HG03280 (cell line): ENCODE data around the gene PAX5.

ENCODE experiments used
- ATAC-seq: cut with Tn5 transposase; IDR thresholded peaks from one replicate; pipeline ENCODE4 v1.9.1; 2021; ENCODE audit warnings: mild to moderate bottlenecking, moderate library complexity; ENCODE audit not compliant: unreplicated experiment

Gene PAX5

DNA sequence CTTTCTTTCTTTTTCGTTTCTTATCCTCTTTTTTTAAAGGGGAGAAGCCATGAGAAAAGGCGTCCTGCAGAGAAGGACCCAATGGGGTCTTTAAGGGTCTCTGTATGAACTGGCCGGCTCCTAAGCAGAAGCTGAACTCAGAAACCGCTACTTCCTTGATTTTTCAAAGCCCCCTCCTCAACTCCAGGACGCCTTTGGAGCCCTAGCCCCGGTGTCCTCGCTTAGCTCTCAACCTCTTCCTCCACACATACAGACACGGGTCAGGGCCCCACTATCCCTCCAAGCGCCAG is 8.3 kb downstream of the PAX5 start:
- no peak for ATAC-seq

DNA sequence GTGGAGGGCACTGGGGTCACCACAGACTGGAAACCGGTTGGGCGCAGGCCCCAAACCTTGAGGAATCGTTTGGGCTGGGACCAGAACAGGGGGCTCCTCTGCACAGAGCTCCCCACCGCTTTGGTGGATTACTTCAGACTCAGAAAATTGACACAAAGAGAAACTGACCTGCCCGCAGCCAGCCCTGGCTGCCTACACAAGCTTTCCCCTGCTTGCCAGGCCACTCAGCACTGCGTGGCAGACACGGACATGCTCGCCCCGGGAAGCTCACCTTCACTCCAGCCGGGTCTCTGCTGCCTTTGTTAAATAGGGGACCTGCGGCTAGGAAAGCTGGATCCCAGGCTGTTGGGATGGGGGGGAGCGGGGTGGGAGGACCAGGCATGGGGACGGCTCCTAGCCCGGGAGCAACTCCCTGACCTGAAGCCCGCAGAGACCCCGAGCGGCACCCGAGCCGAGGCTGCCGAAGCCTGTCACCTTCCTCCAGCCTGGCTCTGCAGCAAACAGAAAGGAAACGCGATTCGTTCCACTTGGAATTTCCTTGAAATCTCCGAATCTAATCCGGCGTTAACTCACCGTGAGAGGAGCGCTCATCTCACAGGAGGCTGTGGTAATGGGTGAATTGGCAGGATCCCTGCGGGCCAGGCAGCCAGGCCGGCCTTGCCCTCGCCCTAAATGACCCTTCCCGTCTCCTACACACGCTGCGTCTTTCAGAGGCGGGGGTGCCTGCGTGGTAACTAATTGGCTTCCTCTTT is 8.8 kb downstream of the PAX5 start:
- ATAC-seq, result no peak

DNA sequence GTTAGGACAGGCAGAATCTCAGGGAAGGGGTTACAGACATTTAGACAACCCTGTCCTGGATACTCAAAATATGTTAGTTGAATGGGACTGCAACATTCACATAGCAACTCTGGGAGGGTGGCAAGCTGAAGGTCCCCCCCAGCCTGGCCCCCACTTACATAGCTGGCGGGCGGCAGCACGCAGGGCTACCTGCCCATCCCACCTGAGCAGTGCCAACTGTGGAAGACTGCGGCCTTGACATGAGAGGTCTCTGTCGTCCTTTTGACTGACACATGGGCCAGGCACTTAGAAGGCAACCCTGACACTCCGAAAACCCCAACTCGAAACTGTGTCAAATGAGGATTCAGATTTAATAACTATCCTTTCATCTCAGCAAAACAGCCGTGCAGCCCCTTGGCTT is 16.5 kb downstream of the PAX5 start:
- no peak for ATAC-seq

DNA sequence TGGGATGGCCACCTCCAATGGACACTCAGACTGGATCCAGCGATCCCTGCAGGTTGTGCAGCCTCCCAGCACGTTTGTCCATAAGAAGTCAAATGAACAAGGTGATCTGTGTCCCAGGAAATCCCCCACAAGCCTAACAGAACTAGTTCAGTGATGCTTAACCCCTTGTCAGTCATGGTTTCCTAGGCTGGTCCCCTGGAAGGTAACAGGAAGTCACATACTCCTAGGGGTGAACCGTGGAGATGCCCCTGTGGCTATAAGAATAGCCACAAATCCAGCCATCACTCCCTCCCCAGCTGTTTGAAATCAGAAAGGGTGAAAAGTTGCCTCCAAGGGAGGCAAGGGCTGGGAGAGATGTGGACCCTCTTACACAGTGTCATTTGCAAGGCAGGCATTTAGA is 22.5 kb downstream of the PAX5 start:
- no peak for ATAC-seq

DNA sequence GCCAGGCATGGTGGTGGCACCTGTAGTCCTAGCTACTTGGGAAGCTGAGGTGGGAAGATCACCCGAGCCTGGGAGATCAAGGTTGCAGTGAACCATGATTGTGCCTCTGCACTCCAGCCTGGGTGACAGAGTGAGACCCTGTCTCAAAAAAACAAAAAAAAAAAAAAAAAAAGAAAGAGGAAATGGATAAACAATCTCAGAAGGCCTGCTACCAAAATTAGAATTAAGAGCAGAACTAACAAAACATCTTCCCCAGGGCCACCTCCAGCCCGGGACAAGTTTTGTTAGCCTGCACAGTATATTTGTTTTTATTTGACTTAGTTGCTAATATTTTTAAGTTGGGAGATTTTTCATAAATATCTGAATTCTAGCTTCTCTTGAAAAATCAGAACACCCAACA is 23.1 kb downstream of the PAX5 start:
- no peak for ATAC-seq

DNA sequence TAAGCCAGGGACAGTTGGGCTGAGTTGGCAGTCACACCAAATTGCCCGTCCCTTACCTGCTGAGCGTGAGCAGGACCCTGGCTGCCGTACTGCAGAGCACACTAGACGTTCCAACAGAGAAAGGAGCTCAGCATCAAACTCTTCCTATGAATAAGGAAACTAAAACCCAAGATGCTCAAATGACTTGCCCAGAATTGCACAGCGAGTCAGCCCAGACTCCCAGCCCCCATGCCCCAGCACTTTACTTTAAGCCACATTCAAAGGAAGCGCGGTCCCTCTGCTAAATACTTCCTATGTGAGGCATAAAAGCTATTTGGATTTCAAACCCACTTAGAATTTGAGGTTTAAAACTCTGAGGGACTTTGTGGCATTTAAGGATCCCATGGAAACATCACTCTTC is 23.9 kb downstream of the PAX5 start:
- ATAC-seq, result no peak

DNA sequence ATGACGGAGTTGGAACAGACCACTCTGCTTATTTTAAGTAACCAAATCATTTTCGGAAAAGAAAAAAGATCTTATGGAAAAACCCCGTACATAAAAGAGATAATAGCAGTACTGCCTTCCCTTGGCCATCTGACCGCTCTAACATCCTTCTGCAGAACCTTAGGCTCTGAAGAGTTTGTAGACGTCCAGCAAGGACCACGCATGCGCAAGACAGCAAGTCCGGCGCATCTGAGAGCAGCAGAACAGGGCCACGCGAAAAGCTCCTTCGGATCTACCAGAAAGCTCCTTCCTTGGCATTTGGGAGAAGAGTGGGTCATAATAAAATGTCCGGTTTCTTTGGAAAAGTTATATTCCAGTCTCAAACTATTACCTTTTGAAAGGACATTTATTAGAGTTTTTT is 26.8 kb downstream of the PAX5 start:
- ATAC-seq, result no peak

DNA sequence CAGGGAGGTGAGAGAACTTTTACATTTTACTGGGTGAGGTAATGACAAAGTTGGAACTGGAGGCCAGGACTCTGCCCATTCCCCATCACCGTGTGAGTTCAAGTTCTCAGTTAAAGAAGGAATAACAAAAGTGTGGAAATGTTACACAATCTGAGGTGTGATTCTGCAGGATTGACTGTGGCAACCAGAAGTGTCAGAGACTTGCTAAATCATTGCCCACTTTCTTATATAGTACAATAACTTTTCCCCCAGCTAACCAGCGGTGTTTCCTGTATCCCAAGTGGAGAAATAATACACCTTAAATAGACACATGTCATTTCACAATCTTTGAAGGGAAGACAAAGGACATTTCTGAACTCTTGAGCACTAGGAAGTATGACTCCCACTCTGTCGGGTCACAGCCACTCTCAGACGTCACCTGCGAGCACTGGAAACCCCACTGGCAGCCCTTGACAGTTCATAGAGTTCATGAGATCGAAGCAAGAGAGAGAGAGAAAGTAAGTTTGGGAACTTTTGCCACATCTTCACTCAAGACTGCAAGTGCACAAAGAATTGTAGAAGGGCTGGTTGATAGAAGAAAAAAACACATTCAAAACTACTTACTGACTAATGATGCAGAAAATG is 28.4 kb downstream of the PAX5 start:
- ATAC-seq, result no peak

DNA sequence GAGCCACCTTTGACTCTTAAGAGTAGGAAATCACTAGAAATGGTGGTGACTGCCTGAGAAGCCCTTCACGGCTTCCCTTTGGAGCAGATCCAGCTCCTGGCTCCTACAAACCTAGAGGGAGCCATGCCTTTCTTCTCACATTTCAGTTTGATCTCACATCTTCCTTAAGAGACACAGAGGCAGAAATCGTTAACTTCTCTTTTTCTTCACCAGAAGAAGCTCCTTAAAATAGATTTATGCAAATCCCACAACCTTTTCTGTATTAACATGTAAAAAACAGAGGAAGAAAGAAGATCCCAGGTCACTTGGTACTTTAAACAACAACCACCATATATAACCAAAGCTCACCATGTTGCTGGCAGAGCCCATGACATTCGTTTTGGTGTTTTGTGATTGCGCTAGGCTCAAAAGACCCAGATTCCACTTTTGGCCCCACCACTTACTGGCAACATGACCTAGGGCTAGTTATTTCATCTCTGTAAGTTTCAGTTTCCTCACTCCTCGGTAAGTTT is 29.6 kb downstream of the PAX5 start:
- ATAC-seq, result no peak

DNA sequence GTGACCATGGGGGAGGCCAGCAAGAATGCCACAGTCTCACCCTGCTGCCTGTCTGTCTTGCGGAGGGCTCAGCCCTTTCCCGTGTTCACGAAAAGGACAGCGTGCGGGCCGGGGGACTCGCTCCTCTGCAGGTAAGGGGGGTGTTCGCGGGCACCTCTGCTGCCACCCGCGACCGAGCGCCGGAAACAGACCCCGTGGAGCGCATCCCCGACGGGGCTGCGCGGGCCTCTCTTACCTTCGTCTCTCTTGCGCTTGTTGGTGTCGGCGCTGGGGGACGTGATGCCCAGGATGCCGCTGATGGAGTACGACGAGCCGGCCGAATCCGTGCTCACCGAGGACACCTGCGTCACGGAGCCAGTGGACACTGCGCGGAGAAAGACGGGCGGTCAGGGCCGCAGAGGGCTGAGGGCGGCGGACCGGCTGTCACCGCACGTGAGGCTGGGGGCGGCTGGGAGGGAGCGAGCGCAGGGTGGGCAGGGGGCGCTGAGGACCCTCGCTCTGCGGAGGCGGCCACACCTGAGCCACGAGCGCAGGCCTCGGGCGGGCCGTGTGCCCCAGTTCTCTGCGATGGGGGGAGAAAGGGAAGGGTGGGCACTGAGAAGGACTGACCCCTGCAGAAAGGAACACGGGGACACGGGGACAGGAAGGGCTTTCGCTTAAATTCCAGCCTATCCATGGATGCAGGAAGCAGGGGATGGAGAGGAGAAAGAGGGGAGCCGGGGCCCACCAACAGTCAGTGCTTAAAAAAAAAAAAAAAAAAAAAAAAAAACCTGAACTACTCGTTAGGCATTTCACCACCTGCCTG is 31.5 kb downstream of the PAX5 start:
- no peak for ATAC-seq

DNA sequence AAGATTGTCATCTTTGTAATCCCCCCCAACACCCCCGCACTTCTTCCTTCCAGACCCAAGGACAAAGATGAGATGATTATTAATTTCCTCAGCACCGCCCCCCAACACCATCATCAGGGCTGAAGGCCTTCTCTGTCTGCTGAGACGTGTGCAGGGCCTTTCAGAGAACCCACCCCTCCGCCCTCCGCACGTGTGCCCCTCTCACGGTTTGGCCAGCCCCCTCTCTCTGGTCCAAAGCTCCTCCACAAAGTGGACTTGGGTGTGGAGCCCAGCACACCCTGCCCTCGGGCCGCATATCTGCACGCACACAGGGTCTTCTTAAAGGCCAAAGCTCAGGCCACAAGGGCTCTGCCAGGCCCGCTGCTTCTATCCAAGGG is 32.0 kb downstream of the PAX5 start:
- ATAC-seq, result no peak

DNA sequence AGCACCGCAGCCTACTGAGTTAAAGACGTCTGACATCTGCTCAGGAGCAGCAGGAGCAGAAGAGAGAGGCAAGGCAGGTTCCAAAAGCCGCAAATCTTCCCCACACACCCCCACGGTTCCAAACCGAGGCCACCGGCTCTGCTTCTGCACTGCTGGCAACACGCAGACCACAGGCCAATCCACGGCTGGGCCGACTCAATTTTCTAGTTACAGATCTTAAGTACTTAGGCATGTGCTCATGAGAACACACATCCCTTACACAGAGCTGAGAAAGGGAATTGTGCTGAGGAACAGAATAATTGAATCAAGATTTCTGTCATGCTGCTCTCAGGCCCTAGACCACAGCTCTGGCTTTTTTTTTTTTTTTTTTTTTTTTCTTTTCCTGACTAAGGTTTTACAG is 32.6 kb downstream of the PAX5 start:
- ATAC-seq, result no peak

DNA sequence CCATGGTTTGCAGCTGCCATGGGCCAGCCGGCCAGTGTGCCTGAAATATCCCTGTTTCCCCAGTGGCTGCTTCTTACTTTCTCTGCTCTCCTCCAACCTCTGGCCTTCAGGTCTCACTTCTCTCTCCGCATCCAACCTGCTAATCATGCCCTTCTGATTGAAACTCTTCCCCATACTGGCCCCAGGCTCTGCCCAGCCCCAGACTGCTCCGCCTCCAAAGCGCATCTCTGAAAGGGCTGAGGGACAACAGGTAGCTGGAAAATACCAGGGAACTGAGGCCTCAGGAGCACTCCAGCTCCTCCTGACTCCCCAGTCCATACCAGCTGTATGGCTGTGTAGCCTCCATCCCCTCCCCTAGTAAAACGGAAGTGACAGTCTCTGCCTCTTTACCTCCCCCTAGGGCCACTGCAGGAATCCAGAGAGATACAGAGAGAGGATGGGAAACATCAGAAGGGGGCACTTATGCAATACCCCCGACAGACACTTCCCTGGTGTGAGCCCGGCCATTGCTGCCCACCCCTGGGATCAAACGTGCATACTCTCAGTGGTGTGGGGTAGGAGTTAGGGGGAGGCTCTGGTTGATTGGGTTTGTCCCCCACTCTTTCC is 34.2 kb downstream of the PAX5 start:
- ATAC-seq, result no peak

DNA sequence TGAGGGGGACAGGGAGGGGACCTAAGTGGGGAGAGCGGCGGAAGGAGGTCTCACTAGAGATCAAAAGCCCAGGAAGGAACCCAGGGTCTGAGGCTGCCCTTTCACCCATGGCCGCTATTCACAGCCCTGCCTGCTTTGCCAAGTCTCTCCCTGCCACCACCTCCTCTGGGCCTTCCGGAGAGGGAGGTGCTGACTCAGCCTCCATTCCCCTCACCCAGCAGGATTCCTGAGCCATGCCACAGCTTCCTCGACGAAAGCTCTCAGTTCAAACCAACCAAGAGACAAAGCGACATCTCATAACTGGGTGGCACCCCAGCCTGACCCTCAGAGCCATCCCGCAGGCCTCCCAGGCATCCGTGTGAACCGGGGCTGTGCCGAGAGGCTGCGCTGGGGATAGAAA is 36.7 kb downstream of the PAX5 start:
- ATAC-seq, result no peak

DNA sequence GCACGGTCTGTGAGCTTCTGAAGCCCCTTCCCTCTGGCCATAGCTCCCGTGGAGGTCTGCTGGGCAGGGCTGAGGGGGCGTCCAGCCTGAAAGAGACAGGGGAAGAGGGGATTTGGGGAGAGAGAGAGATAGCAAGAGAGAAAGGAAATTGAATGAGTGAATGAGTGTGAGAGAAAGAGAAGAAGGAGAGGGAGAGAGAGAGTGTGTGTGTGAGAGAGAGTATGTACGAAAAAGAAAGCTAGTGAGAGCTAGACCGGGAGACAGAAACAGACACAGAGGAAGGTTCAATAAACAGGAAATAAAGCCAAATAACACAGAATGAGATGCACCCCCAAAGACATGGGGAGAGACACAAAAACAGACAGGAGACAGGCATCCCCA is 37.4 kb downstream of the PAX5 start:
- ATAC-seq, result no peak

DNA sequence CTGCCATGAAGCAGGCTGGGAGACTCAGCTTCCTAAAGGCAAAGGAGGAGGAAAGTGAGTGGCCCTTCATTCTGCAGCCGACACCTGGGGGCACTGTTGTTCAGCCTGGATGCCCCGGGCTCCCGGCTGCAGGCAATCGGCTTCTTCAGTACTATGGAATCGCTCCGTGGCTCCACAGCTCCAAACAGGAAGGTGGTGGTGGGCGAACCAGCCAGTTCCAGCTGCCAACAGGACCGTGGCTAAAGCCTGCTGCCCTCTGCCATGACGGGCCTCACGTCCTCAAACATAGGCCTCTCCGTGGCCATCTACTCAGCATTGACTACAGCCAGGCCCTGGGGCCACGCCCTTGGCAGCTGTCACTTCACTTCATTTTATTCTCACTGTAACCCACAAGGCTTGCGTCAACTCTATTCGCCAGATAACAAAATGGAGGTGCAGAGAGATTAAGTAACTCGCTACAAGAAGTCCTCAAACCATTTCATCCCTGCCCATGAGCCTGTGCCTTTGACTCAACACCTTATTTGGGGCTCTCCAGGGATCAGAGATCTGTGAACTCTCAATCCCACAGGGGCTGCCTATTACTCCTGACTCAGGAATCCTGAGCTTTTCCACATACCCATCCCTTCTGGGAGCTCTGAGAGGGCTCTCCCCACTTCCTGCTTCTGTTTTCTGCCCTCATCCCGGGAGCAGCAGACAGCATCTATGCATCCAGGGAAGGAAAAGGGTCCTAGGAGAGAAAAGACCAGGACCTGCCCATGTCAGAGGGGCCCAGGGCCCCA is 38.0 kb downstream of the PAX5 start:
- ATAC-seq, result peak; percentile 33

DNA sequence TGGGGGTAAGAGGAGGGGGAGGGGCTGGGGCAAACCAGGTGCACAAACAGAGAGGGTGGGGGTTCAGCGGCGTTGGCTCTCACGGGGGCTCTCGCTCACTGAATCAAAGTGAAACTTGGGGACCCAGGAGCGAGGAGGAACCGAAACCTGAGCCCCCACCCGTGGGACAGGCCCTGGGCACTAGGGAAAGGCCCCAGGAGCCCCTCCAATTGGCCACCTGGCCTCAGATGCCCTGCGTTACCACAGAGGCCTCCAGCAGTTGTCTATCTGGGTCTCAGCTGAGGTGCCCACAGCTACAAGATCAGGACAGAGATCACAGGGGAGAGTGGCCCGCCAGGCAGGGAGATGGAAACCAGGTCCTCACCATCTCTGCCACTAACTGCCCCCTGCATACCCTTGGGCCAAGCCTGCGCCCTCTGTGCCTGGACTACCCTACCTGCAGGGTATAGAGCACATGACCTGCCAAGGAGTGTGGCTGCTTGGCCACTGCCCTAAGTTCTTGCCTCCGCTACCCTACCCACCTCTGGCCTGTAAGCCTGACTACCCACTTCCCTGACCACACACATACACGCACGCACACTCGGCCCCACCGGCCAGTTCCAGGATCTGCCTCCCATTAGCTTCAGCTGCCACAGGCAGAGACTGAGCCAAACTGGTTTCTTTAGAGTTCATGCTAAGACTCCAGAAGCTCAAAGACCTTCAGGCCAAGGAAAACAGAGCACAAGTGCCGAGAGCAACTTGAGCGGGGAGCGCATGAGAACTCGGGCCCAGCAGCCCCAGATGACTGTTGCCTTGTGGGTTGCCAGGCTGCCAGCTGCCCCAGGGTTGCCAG is 39.9 kb downstream of the PAX5 start:
- ATAC-seq, result peak; percentile 51

DNA sequence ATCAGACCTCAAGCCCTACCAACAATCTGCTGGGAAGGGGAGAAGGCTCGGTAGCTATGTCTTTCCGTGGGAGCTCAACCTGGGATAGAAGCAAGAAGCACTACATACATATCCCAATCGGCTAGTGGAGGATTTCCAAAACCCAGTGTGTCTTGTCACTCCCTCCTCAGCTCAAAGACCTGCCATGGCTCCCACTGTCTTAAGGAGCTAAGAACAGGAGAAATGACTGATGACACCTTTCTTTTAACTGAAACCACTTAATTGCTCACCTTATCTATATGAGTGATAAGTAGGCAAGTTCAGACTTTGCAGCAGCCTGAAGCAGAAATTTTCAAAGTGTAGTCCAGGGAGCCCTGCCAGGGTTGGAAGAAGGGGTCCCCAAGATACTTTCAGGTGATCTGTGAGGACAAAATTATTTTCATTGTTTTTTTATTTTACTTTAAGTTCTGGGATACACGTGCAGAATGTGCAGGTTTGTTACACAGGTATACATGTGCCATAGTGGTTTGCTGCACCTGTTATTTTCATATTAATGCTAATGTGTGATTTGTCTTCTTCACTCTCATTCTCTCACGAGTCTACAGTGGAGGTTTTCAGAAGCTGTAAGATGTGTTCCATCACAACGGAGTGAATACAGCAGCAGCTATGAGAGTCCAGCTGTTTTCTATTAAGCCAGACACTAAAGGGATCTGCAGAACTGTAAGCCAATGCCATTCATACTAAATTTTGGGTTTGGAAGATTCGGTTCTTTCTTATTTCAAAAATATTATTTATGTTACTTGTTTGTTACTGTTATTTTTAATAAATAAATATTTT is 41.4 kb downstream of the PAX5 start:
- ATAC-seq, result no peak

DNA sequence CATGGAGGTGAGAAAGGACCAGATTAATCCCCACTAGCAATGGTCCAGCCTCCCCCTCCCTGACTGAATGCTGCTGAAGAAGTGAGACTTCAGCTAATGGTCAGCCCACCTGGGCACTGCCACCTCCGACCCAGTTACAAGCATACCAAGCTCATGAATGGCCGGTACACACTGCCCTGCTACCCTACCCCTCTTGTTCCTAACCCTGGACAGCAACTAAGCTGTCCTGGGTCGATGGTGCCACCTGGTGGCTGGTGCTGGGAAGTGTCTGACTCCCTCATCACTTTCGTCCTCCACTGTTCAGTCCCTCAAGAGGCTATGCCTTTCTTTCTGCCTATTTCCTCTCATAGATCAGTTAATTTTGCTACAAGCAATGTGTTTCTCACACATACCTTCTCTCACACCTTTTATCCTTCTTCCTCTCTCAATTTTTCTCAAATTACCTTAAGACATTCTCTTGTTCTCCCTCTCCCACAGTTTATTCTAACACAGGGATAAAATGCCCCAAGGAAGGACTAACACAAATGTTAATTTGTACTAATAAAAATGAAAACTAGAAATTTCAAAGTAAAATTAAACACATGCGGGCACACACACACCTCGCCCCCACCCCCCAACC is 42.4 kb downstream of the PAX5 start:
- no peak for ATAC-seq
